CD14-positive monocyte (primary cell): Measurements from ENCODE around the gene FGF14. TPM values are rescaled to one million over a fixed set of nuclear protein-coding genes. Genes with fewer than 3 reads are reported as not detected.

ENCODE experiments used
- DNase-seq, 3 donors: peaks; one replicate each; pipeline ENCODE4 v3.0.0-alpha.2; 2011 to 2022
- H2AFZ ChIP-seq: 2 replicates; pipeline ENCODE4 v1.6.0; 2012; ENCODE audit warnings: mild to moderate bottlenecking, low read depth, low read length, inconsistent platforms; ENCODE audit not compliant: insufficient read depth, poor library complexity, severe bottlenecking
- H3K27ac ChIP-seq, 2 donors: 1 replicate in 1 of 2; 2 replicates in 1 of 2; pipeline ENCODE4 v1.5.1; 2012 to 2013; ENCODE audit warnings: low read length in 2 of 2, control low read depth in 1 of 2, inconsistent platforms in 1 of 2, low read depth in 1 of 2, mild to moderate bottlenecking in 1 of 2
- H3K27me3 ChIP-seq, 2 donors: one replicate each; pipeline versions ENCODE4 v1.6.0 to v1.6.1; 2011 to 2013; ENCODE audit warnings: low read length in 2 of 2; ENCODE audit not compliant: control insufficient read depth in 2 of 2, insufficient read depth in 2 of 2
- H3K36me3 ChIP-seq, 2 donors: replicated peaks in 1 of 2; 1 replicate in 1 of 2; 2 replicates in 1 of 2; pipeline versions ENCODE4 v1.5.1 to v1.6.1; 2012 to 2013; ENCODE audit warnings: low read length in 2 of 2, control low read depth in 1 of 2, inconsistent platforms in 1 of 2, mild to moderate bottlenecking in 1 of 2; ENCODE audit not compliant: insufficient read depth in 2 of 2, control insufficient read depth in 1 of 2
- H3K4me1 ChIP-seq, 2 donors: 1 replicate in 1 of 2; 2 replicates in 1 of 2; pipeline versions ENCODE4 v1.5.1 to v1.6.1; 2012 to 2013; ENCODE audit warnings: low read length in 2 of 2, control low read depth in 1 of 2, inconsistent platforms in 1 of 2, mild to moderate bottlenecking in 1 of 2, moderate library complexity in 1 of 2; ENCODE audit not compliant: insufficient read depth in 2 of 2, control insufficient read depth in 1 of 2
- H3K4me2 ChIP-seq: replicated peaks from 2 replicates; pipeline ENCODE3; 2012; ENCODE audit warnings: low read length, moderate library complexity, mild to moderate bottlenecking; ENCODE audit not compliant: poor library complexity, severe bottlenecking; ENCODE audit errors: extremely low read depth
- H3K4me3 ChIP-seq, 3 experiments: fragments of 200-600 bp in 1 of 3; sonication (generic) in 1 of 3; replicated peaks in 1 of 3; 1 replicate in 2 of 3; 2 replicates in 1 of 3; pipeline ENCODE4 v1.5.1; 2011 to 2013; ENCODE audit warnings: low read length in 3 of 3, mild to moderate bottlenecking in 3 of 3, control low read depth in 2 of 3, low read depth in 2 of 3, inconsistent platforms in 1 of 3, moderate library complexity in 1 of 3
- H3K79me2 ChIP-seq: 2 replicates; pipeline ENCODE4 v1.6.0; 2012; ENCODE audit warnings: mild to moderate bottlenecking, control low read depth, inconsistent platforms, low read length, moderate library complexity; ENCODE audit not compliant: insufficient read depth
- H3K9ac ChIP-seq: 2 replicates; pipeline ENCODE4 v1.6.0; 2017; ENCODE audit warnings: low read length, mild to moderate bottlenecking; ENCODE audit not compliant: insufficient read depth, poor library complexity, severe bottlenecking
- H3K9me3 ChIP-seq, 2 donors: replicated peaks in 1 of 2; 1 replicate in 1 of 2; 2 replicates in 1 of 2; pipeline versions ENCODE4 v1.5.1 to v1.6.1; 2012 to 2013; ENCODE audit warnings: low read length in 2 of 2, control low read depth in 1 of 2; ENCODE audit not compliant: control insufficient read depth in 1 of 2, insufficient read depth in 1 of 2
- H4K20me1 ChIP-seq: 2 replicates; pipeline ENCODE4 v1.6.0; 2012; ENCODE audit warnings: mild to moderate bottlenecking, low read length, control low read depth, moderate library complexity; ENCODE audit not compliant: insufficient read depth
- H3K27ac Mint-ChIP-seq, 7 donors: one replicate each; pipeline ENCODE4 v1.8.0; 2020; ENCODE audit warnings: mild to moderate bottlenecking in 7 of 7, mixed read lengths in 7 of 7, moderate library complexity in 6 of 7, inconsistent platforms in 2 of 7
- H3K27me3 Mint-ChIP-seq, 3 donors: one replicate each; pipeline ENCODE4 v1.8.0; 2021 to 2022; ENCODE audit warnings: low read depth in 3 of 3, mild to moderate bottlenecking in 3 of 3, mixed read lengths in 3 of 3, moderate library complexity in 3 of 3, inconsistent platforms in 1 of 3
- H3K36me3 Mint-ChIP-seq, 2 donors: one replicate each; pipeline ENCODE4 v1.8.0; 2020; ENCODE audit warnings: mixed read lengths in 2 of 2, inconsistent platforms in 1 of 2, mild to moderate bottlenecking in 1 of 2
- H3K4me1 Mint-ChIP-seq: one replicate; pipeline ENCODE4 v1.8.0; 2020; ENCODE audit warnings: mild to moderate bottlenecking, mixed read lengths
- H3K4me3 Mint-ChIP-seq, 2 donors: one replicate each; pipeline ENCODE4 v1.8.0; 2020; ENCODE audit warnings: mild to moderate bottlenecking in 2 of 2, mixed read lengths in 2 of 2, moderate library complexity in 1 of 2
- H3K9me3 Mint-ChIP-seq, 7 donors: one replicate each; pipeline ENCODE4 v1.8.0; 2020 to 2022; ENCODE audit warnings: mixed read lengths in 7 of 7, mild to moderate bottlenecking in 6 of 7, moderate library complexity in 6 of 7, inconsistent platforms in 2 of 7
- WGBS: methylation state at CpG from one replicate; pipeline ENCODE4 v1.1.5; 2013; ENCODE audit warnings: missing lambda C conversion rate; ENCODE audit not compliant: insufficient coverage; 5-methylcytosine and 5-hydroxymethylcytosine counted together
- intact Hi-C, 2 donors: fragments of 100-400 bp; cut with micrococcal nuclease; formaldehyde crosslinking; loops; one replicate each; pipeline versions ENCODE4 v1.15.0 to v1.15.1; 2023
- polyA plus RNA-seq, 3 donors: library from polyadenylated mRNA; depleted of rRNA in 1 of 3; unstranded in 2 of 3; stranded (reverse) in 1 of 3; fragments of 300-500 nt in 2 of 3; fragments of >200 nt in 1 of 3; fragmentation: Illumina TruSeq in 2 of 3; gene quantifications; 1 replicate in 2 of 3; 2 replicates in 1 of 3; pipeline ENCODE4 v1.2.3, GENCODE V29; 2012 to 2021
- TF ChIP-seq, protein P1 (sequence below): fragments of 200-600 bp; IDR thresholded peaks from one replicate; pipeline ENCODE4 v1.8.0; 2022; ENCODE audit warnings: antibody characterized with exemption, mild to moderate bottlenecking

The FGF14 gene
- polyA plus RNA-seq, 3 donors: not detected

- H3K4me3 ChIP-seq: no peak overlapping the region
- H3K9me3 ChIP-seq: no peaks in the 10 kb centered on the region
- H3K27ac Mint-ChIP-seq: no peak overlapping the region
- H3K4me3 Mint-ChIP-seq: no peak overlapping the region
- no peaks in the 10 kb centered on the region for H3K36me3 Mint-ChIP-seq
- no peaks in the 10 kb centered on the region for H3K9me3 Mint-ChIP-seq
- TF ChIP-seq, protein P1, sequence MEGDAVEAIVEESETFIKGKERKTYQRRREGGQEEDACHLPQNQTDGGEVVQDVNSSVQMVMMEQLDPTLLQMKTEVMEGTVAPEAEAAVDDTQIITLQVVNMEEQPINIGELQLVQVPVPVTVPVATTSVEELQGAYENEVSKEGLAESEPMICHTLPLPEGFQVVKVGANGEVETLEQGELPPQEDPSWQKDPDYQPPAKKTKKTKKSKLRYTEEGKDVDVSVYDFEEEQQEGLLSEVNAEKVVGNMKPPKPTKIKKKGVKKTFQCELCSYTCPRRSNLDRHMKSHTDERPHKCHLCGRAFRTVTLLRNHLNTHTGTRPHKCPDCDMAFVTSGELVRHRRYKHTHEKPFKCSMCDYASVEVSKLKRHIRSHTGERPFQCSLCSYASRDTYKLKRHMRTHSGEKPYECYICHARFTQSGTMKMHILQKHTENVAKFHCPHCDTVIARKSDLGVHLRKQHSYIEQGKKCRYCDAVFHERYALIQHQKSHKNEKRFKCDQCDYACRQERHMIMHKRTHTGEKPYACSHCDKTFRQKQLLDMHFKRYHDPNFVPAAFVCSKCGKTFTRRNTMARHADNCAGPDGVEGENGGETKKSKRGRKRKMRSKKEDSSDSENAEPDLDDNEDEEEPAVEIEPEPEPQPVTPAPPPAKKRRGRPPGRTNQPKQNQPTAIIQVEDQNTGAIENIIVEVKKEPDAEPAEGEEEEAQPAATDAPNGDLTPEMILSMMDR: no peak
- H2AFZ ChIP-seq: no peak overlapping the region
- no peak overlapping the region for H3K27ac ChIP-seq
- no peaks in the 10 kb centered on the region for H3K4me1 ChIP-seq
- H3K9ac ChIP-seq: no peak overlapping the region
- no peaks in the 10 kb centered on the region for H4K20me1 ChIP-seq
- no peaks in the 10 kb centered on the region for H3K79me2 ChIP-seq
- H3K36me3 ChIP-seq: no peaks in the 10 kb centered on the region
- intact Hi-C loops: no loop called here
- H3K27me3 Mint-ChIP-seq: peaks cover 0 to 2% (median 1%) of the 10 kb centered on the region in 3 donors
- no peak overlapping the region for H3K4me2 ChIP-seq
- DNase-seq: no peak
- H3K27me3 ChIP-seq: no peaks in the 10 kb centered on the region
- no peaks in the 10 kb centered on the region for H3K4me1 Mint-ChIP-seq
These were observed 193.5 kb downstream of the FGF14 start for GRCh38 chr13:102208347-102208746.

GRCh38 chr13:102207680-102208342 lies 194.0 kb downstream of the FGF14 start:
- DNase-seq: no peak
- H2AFZ ChIP-seq: no peak overlapping the region
- no CpG with 5 or more reads among the region's 3 CpGs for WGBS
- no peaks in the 10 kb centered on the region for H4K20me1 ChIP-seq
- H3K4me1 ChIP-seq: no peaks in the 10 kb centered on the region
- no peak overlapping the region for H3K27ac ChIP-seq
- Mint-ChIP-seq H3K36me3 (no peaks in the 10 kb centered on the region), H3K27me3 (peaks cover 0 to 2% (median 1%) of the 10 kb centered on the region in 3 donors), H3K4me3 (no peak overlapping the region), H3K4me1 (no peaks in the 10 kb centered on the region), H3K27ac (no peak overlapping the region), H3K9me3 (no peaks in the 10 kb centered on the region)
- no peak overlapping the region for H3K9ac ChIP-seq
- H3K27me3 ChIP-seq: no peaks in the 10 kb centered on the region
- H3K4me2 ChIP-seq: no peak overlapping the region
- H3K79me2 ChIP-seq: no peaks in the 10 kb centered on the region
- no peaks in the 10 kb centered on the region for H3K9me3 ChIP-seq
- no peak overlapping the region for H3K4me3 ChIP-seq
- TF ChIP-seq, protein P1: no peak
- intact Hi-C loops: no loop called here
- H3K36me3 ChIP-seq: no peaks in the 10 kb centered on the region
